ENCODE data around the gene ITSN1.

GRCh38 chr21:33825419-33825818, 183.1 kb downstream of the ITSN1 start:
- TF ChIP-seq CTCF (IDR thresholded peaks at IDR 0.05) (no peak), ZFX (IDR thresholded peaks at IDR 0.05; ENCODE audit: borderline replicate concordance) (no peak)
